Suprapubic skin (tissue), 4 donors: ENCODE data around the gene F7. TPM values are rescaled to one million over a fixed set of nuclear protein-coding genes. Genes with fewer than 3 reads are reported as not detected.
"Not testable (repeated sequence)": the region's sequence is repeated elsewhere in the genome, so short reads cannot be mapped to it uniquely, and the experiment has no call there.

Experiments
- DNase-seq, 2 donors: peaks; one replicate each; pipeline ENCODE4 v3.0.0-alpha.2; 2019; ENCODE audit warnings: low spot score in 2 of 2
- H3K27ac ChIP-seq: fragments of 200-600 bp; sonication (generic); one replicate; pipeline ENCODE4 v1.5.1; 2019
- H3K27me3 ChIP-seq: fragments of 200-600 bp; sonication (generic); one replicate; pipeline ENCODE4 v1.5.1; 2019
- H3K36me3 ChIP-seq: fragments of 200-600 bp; sonication (generic); one replicate; pipeline ENCODE4 v1.5.1; 2019
- H3K4me1 ChIP-seq: fragments of 200-600 bp; sonication (generic); one replicate; pipeline ENCODE4 v1.5.1; 2019
- H3K4me3 ChIP-seq: fragments of 200-600 bp; sonication (generic); one replicate; pipeline ENCODE4 v1.5.1; 2019; ENCODE audit warnings: mild to moderate bottlenecking
- H3K9me3 ChIP-seq: fragments of 200-600 bp; sonication (generic); one replicate; pipeline ENCODE4 v1.5.1; 2019
- CTCF ChIP-seq, 2 donors: fragments of 200-600 bp in 1 of 2; fragments of 450-650 bp in 1 of 2; sonication (generic) in 1 of 2; IDR thresholded peaks; one replicate each; pipeline ENCODE4 v1.5.1; 2016 to 2019; ENCODE audit warnings: antibody characterized with exemption in 2 of 2, mild to moderate bottlenecking in 1 of 2, moderate library complexity in 1 of 2
- EP300 ChIP-seq: sonication (generic); formaldehyde crosslinking; IDR thresholded peaks from one replicate; pipeline ENCODE4 v1.6.1; 2017; ENCODE audit warnings: antibody characterized with exemption
- POLR2A ChIP-seq, 2 donors: fragments of 450-650 bp; IDR thresholded peaks; one replicate each; pipeline ENCODE4 v1.6.1; 2017; ENCODE audit warnings: antibody characterized with exemption in 2 of 2, mild to moderate bottlenecking in 2 of 2, moderate library complexity in 2 of 2
- POLR2AphosphoS5 ChIP-seq, 3 donors: sonication (generic); formaldehyde crosslinking; IDR thresholded peaks; one replicate each; pipeline ENCODE4 v1.6.1; 2017; ENCODE audit warnings: antibody characterized with exemption in 3 of 3
- WGBS: methylation state at CpG from one replicate; pipeline ENCODE4 v1.1.5; 2018; 5-methylcytosine and 5-hydroxymethylcytosine counted together
- total RNA-seq, 4 donors: library from RNA; depleted of rRNA; stranded (reverse); fragments of >200 nt; gene quantifications; one replicate each; pipeline ENCODE4 v1.1.0, GENCODE V29; 2016

Gene F7
- total RNA-seq, 4 donors from 2014 or later = not detected

DNA sequence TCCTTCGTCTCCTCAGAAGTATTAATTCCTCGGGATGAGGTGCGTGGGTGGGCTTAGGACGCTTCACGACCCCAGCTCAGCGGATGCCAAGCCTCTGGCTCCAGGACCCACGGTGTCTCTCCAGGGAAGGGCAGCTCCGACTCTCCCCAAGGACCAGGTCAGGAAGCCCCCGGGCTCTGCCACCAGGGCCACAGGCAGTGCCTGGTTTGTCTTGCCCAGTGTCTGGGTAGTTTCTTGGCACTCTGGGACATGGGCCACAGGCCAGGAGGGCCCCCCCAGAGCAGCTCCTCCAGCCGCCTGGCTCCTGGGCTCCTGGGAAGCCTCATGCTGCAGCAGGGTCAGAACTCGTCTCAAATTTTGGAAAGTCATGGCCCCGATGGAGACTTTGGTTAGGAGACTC, 55.4 kb downstream of the F7 start:
- no peak for DNase-seq
- WGBS = 68% methylated on average over 12 of the region's 12 CpGs

DNA sequence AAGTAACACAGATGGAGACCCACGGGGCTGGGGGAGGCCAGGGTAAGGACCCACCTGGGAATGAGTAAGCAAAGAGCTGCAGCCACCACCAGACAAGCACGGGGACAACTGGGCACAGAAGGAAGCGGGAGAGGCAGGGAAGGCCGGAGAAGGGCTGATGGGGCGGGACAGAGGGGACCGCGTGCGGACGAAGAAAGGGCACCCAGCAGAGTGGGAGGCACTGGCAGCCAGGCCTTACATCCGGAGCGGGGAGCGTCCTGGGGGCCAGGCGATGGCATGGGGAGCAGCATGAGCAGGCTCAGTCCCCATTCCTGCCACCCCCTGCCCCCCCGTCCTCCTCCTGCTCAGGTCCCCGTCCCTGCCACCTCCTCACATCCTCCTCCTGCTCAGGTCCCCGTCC, 55.8 kb downstream of the F7 start:
- no peak for DNase-seq
- H3K27ac ChIP-seq = no peak overlapping the region
- H3K4me1 ChIP-seq = no peaks in the 10 kb centered on the region
- H3K36me3 ChIP-seq = no peaks in the 10 kb centered on the region
- TF ChIP-seq POLR2AphosphoS5 (IDR thresholded peaks at IDR 0.05) (no peak), POLR2A (IDR thresholded peaks at IDR 0.05) (no peak), EP300 (no peak), CTCF (IDR thresholded peaks at IDR 0.05) (no peak)
- peaks cover 28% of the 10 kb centered on the region for H3K27me3 ChIP-seq
- 50% methylated on average over 16 of the region's 16 CpGs for WGBS
- no peak overlapping the region for H3K4me3 ChIP-seq
- H3K9me3 ChIP-seq = no peaks in the 10 kb centered on the region

More for the DNA sequence above, 55.4 kb downstream of the F7 start:
- peaks cover 28% of the 10 kb centered on the region for H3K27me3 ChIP-seq
- no peaks in the 10 kb centered on the region for H3K4me1 ChIP-seq
- no peaks in the 10 kb centered on the region for H3K36me3 ChIP-seq
- H3K4me3 ChIP-seq = no peak overlapping the region
- no peak for TF ChIP-seq CTCF (IDR thresholded peaks at IDR 0.05)
- no peak for TF ChIP-seq POLR2A (IDR thresholded peaks at IDR 0.05)
- no peak for TF ChIP-seq POLR2AphosphoS5 (IDR thresholded peaks at IDR 0.05)
- no peak for TF ChIP-seq EP300
- H3K27ac ChIP-seq = no peak overlapping the region
- H3K9me3 ChIP-seq = no peaks in the 10 kb centered on the region

GRCh38 chr13:113161975-113162374, 56.4 kb downstream of the F7 start:
- 39% methylated on average over 3 of the region's 13 CpGs for WGBS
- DNase-seq, H3K9me3 ChIP-seq: not testable (repeated sequence)

DNA sequence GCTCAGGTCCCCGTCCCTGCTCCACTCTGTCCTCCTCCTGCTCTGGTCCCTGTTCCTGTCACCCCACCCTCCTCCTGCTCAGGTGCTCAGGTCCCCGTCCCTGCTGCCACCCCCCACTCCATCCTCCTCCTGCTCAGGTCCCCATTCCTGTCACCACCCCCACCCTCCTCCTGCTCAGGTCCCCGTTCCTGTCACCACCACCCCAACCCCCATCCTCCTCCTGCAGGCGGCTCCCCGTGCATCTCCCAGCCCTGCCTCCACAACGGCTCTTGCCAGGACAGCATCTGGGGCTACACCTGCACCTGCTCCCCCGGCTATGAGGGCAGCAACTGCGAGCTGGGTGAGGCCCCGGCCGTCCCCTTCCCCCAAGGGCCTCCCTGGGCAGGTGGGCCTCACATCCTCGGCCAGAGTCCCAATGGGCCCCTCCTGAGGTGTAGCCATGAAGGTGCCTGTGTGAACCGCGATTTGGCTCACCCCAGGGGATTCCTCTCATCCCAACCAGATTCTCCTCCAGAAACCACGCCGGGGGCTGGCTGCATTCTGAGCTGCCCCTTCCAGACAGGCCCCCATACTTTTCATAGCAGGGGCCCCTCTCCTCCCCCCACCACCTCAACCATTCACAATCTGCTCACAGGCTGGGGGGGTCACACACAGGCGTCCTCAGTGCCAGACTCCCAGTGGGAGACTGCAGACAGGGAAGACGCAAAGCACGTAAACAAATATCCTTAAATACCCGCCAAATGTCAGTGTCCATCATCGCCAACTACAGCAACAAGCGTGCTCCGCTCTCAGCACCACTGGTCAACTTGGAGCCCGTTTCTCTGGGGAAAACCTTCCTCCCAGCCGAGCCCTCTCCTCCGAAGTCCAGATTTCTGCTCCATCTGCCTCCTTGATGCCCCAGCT, 57.4 kb downstream of the F7 start:
- no peak for DNase-seq
- WGBS = 29% methylated on average over 23 of the region's 25 CpGs
- TF ChIP-seq POLR2AphosphoS5 (IDR thresholded peaks at IDR 0.05) (no peak), EP300 (no peak), POLR2A (IDR thresholded peaks at IDR 0.05) (no peak), CTCF (IDR thresholded peaks at IDR 0.05) (no peak)

More at GRCh38 chr13:113161975-113162374, 56.4 kb downstream of the F7 start:
- H3K27me3 ChIP-seq = peaks cover 28% of the 10 kb centered on the region
- H3K27ac ChIP-seq, H3K36me3 ChIP-seq, H3K4me3 ChIP-seq, H3K4me1 ChIP-seq: not testable (repeated sequence)

DNA sequence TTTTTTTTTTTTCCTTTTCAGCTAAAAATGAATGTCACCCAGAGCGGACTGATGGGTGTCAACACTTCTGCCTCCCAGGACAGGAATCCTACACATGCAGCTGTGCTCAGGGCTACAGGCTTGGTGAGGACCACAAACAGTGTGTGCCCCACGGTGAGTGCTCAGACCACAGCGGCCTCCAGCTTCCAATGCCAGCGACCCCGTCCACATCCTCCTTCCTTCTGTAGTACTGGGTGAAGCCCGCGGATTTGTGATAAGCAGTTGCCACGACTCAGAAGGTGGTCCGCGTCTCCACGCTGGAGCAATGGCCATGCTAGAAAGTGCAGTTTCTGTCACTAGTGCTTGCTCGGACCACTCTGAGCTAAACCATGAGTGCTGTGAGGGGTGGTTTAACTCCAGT, 58.9 kb downstream of the F7 start:
- Histone ChIP-seq H3K27ac (no peak overlapping the region), H3K27me3 (peaks cover 28% of the 10 kb centered on the region), H3K4me1 (no peaks in the 10 kb centered on the region), H3K9me3 (no peaks in the 10 kb centered on the region), H3K36me3 (peaks cover 9% of the 10 kb centered on the region), H3K4me3 (no peak overlapping the region)
- no peak for TF ChIP-seq EP300
- no peak for TF ChIP-seq POLR2AphosphoS5 (IDR thresholded peaks at IDR 0.05)
- no peak for TF ChIP-seq POLR2A (IDR thresholded peaks at IDR 0.05)
- no peak for TF ChIP-seq CTCF (IDR thresholded peaks at IDR 0.05)
- 87% methylated on average over 11 of the region's 12 CpGs for WGBS
- DNase-seq = no peak

More for the DNA sequence above, 57.4 kb downstream of the F7 start:
- Histone ChIP-seq H3K4me3 (no peak overlapping the region), H3K4me1 (no peaks in the 10 kb centered on the region), H3K9me3 (no peaks in the 10 kb centered on the region), H3K27me3 (peaks cover 28% of the 10 kb centered on the region), H3K27ac (no peak overlapping the region), H3K36me3 (peaks cover under 1% of the 10 kb centered on the region)
